T-helper 22 cell (primary cell): Measurements from ENCODE around the gene MRPL3.
"Not testable (repeated sequence)": the region's sequence is repeated elsewhere in the genome, so short reads cannot be mapped to it uniquely, and the experiment has no call there.

Experiments
- DNase-seq: peaks from one replicate; pipeline ENCODE4 v3.0.0-alpha.2; 2020; ENCODE audit warnings: low read depth

MRPL3 gene

DNA sequence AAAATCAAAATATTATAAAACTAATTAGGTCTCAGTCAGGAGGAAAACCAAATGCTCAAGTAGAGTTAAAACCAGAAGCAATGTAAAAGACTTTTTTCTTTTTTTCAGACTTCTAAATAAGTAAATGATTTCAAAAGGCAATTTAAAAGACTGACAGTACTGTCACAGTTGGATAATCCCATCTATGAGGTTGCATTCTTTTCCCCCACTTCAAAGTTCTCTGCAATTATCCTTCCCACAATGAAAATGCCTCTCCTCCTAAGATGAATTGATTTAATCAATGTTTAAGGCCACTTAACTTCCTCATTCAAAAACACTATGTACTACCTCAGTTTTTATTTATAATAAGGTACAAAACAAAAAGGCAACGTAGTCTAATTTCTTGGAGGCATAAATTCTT is 8.1 kb downstream of the MRPL3 start:
- DNase-seq: no peak

DNA sequence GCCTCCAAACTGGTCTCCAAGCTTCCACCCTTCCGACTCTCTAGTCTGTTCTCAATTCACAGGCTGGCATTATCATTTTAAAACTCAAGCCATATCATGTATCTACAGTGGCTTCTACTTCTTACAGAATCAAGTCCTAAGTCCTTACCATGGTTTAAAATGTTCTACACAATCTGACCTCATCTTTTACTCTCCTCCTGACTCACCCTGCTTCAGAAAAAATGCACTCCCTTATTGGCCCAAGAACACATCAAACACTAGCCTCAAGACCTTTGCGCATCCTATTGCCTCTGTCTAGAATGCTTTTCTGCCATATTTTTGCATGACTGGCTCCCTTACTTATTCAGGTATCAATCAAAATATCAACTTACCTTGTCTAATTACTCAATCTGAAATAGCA is 11.0 kb downstream of the MRPL3 start:
- no peak for DNase-seq

DNA sequence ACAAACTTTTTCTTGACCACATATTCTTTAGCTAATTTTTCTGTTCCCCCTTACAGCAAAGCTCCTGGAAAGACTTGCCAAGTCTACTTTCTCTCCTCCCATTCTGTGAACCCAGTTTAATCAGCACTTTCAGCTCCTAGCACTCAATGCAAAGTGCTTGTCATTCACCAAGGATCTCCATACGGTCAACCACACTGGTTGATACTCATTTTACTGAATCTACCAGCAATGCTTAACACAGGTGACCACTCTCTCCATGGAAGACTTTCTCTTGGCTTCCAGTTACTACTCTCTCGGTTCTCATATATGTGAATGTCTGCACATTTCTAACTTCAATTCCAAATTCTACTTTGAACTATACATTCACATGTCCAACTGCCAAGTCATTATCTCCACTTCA is 11.7 kb downstream of the MRPL3 start:
- DNase-seq: no peak

DNA sequence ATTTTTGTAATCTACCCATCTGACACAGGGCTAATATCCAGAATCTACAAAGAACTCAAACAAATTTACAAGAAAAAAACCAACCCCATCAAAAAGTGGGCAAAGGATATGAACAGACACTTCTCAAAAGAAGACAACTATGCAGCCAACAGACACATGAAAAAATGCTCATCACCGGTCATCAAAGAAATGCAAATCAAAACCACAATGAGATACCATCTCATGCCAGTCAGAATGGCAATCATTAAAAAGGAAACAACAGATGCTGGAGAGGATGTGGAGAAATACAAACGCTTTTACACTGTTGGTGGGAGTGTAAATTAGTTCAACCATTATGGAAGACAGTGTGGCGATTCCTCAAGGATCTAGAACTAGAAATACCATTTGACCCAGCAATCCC is 16.2 kb downstream of the MRPL3 start:
- not testable (repeated sequence) for DNase-seq

DNA sequence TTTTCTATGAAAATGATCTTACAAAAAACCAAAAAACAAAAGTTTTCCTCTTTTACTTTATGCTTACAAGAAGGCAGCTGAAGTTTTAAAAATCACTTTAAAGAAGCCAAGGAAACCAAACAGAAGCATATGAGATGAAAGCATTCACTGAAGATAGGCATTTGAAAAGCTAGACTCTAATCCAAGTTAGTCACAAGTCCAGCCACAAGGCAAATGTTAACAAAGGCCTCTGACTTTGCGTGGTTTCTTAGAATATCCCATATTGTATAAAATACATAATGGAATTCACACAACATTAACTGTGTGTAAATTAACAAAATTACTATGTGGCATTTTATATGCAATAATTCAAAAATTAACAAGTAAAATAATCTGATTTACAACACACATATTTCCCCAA is 17.7 kb downstream of the MRPL3 start:
- DNase-seq: no peak

DNA sequence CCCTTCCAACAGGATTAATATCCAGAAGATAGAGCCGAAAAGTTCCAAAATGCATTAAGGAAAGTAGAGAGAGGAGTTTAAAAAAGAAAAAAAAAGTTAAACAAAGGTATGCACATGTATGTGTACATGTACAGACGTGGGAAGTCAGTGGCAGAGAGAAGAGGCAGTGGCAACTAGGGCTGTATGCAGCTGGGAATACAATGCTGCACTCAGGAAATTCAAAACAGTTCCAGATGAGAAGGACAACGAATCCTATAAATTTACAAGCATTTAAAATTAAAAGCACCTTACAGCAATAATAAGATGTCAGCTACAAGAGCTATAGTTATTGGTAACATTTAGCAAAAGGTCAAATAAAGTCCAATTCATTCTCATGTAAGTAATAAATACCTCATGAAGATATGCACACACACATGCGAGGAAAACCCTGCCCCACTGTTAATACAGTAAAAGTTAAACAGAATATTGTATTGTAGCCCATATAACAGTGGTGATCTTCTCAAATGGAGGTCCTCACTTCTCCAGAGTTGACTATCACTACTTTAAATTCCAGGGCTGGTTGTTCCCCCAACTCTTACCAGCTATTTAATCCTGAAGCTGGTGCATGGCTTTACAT is 18.2 kb downstream of the MRPL3 start:
- no peak for DNase-seq

DNA sequence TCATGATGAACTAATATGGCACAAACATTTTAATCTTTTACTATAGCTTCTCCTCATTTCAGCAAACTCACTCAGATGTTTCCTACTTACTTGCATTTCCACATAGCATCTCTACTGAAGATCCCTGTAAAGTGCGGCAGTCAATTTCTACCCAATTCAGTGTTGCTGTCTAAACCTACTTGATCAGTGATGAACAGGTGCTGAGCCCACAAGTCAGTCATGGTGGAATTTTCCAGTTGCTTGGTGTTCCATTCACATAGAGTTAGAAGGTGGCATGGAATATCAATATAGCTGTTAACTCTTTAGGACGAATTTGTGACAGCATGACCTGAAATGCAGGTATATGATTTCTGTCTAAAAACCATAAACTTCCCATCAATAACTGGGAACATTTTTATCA is 22.7 kb downstream of the MRPL3 start:
- DNase-seq: no peak

DNA sequence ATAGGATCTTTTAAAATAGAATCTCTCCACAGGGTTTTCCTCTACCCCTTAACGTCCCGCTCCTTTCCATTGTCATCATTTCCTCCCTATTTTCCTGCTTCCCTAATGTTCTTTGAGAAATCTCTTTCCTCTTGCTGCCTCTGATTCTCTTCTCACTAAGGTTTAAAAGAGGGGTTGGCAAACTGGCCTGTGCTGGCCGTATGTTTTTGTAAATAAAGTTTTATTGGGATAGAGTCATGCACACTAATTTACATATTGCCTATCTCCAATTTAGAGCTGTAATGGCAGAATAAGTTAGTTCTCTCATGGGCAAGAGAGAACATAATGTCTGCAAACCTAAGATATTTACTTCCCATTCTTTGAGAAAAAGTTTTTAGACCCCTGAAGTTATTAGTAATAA is 25.0 kb downstream of the MRPL3 start:
- DNase-seq: no peak

DNA sequence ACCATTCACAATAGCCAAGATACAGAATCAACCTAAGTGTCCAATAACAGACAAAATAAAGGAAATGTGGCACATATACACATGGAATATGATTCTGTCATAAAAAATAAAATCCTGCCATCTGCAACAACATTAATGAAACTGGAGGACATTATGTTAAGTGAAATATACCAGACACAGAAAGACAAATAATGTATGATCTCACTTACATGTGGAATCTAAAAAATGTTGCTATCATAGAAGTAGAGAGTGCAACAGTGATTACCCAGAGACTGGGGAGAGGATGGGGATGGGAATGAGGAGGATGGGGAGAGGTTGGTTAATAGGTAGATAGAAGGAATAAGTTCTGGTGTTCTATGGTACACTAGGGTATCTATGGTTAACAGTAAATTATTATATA is 28.7 kb downstream of the MRPL3 start:
- DNase-seq: no peak

DNA sequence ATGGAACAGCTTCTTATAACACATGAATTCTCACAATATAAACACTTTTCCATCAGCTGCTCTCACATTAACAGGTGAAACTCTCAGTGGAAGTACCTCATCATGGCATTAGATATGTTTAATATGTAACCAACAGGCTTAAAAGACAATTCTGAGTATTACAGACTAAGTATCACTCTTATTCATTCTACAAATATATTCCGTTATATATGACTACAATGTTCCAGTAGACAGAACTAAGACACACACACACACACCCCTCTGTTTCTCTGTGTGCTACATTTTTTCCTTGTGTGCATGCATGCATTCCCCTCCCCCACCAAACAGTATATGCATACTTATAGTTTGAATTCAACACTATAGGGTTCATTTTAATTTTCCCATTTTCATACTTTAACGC is 32.4 kb downstream of the MRPL3 start:
- no peak for DNase-seq

DNA sequence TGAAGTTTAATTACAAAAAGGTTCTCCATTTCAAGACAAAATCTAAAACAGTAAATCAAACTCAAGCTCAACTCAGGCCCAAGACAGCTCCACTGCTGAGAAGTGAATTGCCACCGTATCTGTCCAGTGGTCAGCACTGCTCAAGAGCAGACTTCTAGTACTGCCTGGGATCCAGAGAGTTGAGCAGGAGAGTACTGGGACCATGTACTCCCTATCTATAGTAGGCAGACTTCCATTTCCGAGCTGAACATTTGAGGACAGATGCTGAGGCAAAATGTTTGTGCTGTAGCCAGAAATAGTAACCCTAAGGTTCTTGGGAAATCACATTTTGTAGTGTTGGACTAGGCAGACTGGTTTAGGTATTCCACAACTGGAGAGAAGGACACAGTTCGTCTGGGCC is 44.1 kb downstream of the MRPL3 start:
- DNase-seq: no peak

DNA sequence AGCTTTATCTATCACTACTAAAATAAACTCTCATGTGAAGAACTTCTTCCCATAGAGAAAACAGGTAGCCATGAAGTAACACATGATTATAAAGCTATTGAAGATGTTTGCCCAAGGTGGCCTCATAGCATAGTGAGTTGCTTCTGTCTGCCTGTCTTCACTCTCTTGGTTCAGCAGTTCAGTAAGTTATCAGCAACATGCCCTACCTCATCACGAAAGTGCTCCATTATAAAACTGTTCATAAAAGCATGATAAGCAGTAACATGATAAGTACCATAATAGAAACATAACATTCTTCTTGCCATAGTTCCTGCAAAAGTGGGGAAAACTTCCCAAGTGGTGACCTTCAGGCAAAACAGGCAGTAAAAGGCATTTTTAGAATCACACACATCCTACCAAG is 45.6 kb downstream of the MRPL3 start:
- DNase-seq: no peak

DNA sequence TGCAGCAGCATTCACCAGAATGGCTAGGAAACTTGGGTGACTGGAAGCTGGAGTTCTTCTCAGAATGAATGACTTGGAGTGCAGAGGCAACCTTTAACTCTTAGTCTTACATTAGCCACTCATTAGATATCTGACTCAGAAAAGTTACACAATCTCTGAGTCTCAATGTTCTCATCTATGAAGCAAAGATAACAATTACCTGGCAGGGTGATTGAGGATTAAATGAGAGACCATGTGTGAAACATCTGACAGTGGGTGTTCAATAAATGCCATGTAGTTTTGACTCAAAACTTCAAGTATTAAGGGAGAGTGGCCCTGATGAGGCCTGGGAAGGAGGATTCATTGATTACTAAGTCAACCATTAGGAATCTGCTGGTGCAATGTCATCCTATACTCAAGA is 48.3 kb downstream of the MRPL3 start:
- no peak for DNase-seq

DNA sequence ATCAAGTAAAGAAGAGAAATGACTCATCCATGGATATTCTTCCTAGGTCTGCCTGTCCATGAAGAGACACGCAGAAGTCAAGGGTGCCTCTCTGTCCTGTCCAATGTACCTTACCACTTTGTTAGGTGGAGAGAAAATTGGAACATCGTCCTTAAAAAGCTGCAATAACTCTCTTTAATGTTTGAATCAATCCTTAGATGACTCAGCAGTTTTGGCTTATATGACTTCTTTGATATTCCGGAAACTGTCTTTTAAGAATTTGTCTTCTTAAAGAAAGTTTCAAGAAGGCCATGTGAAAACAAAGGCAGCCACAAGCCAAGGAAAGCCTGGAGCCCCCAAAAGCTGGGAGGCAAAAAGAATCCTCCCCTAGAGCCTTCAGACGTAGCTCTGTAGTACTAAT is 49.2 kb downstream of the MRPL3 start:
- no peak for DNase-seq

DNA sequence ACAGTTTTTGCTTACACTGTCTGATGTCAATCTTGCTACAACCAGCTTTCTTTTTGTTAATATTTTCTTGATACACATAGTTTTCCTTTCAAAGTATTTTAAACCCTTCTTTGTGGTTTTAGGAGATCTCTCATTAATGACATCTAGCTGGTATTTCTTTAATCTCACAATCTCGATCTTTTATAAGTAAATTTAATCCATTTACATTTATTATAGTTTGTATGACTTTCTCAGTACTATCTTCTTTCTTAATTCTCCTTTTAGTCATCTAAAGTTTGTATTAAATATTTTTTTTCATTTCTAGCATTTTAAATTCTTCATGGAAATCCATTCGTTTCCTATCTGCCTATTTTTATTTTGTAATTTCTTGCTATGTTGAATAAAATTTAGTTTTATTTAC is 55.4 kb downstream of the MRPL3 start:
- no peak for DNase-seq

DNA sequence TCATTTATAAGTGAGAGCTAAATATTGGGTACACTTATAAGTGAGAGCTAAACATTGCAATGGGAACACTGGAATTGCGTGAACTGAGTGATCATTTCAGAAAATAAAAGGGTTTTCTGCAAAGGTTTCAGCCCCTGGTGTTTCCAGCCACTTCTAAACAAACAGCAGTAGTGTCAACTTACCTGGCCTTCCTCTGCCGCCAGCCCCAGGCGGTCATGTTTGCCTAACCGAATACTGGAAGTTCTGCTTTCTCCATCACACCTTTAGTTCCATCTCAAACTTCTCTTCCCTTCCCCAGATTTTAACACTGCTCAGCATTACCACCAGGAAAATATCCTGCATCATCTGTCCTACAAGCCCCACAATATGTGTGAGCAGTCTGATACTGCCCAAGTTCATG is 58.6 kb downstream of the MRPL3 start:
- no peak for DNase-seq

DNA sequence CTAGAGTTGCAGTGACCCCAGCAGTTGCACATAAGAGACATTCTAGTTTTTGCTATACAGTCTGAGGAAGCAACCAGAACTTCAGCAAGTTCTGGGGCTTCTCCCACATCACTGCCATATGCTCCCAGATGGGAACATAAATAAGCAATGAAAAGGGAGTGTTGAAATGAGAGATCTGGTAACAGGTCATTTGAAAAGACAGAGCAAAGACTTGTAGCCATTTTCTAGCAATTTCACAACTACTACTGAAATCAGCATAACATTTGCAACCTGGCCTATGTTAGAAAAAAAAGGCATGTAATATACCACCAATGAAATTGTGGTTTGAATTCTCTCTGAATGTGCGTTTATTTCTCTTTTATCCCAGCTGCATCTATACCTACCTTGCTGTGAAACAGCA is 63.7 kb downstream of the MRPL3 start:
- no peak for DNase-seq

DNA sequence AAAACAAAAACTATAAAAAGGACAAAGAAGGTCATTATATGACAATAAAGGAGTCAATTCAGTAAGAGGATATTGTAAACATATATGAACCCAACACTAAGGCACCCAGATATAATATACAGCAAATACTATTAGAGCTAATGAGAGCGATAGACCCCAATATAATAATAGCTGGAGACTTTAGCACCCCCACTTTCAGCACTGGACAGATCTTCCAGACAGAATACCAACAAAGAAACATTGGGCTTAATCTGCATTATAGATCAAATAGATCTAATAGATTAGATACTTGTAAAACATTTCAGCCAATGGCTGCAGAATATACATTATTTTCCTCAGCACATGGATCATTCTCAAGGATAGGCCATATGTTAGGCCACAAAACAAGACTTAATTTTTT is 67.8 kb downstream of the MRPL3 start:
- no peak for DNase-seq

DNA sequence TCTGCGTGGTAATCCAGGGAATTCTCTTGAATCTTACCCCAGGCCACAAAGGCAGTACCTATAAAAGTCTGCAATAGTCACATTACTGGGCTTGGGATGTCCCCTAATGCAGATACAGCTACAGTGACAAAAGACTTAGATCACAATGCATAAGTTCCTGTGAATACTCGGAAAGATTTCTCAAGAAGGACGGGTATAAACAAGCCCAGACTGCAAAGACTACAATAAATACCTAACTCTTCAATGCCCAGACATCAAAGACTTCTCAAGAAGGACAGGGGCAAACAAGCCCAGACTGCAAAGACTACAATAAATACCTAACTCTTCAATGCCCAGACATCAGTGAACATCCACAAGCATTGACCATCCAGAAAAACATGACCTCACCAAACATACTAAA is 70.3 kb downstream of the MRPL3 start:
- no peak for DNase-seq

DNA sequence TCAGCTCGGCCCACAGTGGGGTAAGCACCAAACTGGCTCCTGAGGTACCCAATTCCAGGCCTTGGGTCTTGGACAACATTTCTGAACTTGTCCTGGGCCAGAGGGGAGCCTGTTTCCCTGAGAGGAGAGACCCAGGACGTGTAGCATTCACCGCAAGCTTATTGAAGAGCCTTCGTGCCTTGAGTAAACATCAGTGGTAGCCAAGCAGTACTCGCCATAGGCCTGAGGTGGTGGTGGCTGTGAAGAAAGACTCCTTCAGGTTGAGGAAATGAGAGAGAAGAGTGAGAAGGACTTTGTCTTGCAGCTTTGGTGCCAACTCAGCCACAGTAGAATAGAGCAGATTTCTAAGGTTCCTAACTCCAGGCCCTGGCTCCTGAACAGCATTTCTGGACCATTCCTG is 71.0 kb downstream of the MRPL3 start:
- no peak for DNase-seq

DNA sequence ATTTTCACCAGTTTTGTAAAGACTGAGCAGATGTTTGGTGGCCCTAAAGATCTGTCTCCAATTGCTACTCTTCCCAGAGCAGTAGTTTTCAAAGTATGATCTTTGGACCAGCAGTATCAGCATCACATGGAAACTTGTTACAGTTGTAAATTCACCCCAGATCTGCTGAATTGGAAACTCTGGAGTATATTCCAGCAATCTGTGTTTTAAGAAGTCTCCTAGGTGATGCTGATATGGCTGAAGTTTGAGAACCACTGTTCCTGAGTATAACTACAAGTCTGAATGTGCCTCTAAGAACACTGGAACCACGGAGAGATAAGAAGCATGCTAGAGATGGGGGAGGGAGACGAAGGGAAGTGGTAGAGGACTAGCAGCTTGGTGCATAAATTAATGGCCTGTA is 75.5 kb downstream of the MRPL3 start:
- DNase-seq: no peak

DNA sequence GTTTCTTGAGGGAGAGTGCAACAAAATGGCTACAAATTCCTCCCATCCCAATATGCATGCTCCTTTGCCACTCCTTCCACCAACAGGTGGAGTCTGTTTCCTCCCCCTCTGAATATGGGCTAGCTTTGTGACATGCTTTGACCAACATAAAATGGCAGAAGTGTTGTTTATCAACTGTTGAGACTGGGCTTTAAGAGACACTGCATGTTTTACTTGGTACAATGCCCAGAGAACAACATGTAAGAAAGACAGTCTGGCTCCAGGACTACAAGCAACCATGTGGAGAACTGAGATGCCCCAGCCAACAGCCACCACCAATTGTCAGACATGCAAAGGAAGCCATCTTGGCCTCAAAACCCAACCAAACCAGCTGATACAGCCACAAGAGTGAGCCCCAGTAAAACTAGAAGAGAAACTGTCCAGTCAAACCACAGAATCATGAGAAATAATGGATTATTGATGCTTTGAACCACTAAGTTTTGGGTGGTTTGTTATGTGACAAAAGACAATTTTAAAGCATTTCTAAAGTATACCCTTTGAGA is 80.7 kb downstream of the MRPL3 start:
- DNase-seq: no peak

DNA sequence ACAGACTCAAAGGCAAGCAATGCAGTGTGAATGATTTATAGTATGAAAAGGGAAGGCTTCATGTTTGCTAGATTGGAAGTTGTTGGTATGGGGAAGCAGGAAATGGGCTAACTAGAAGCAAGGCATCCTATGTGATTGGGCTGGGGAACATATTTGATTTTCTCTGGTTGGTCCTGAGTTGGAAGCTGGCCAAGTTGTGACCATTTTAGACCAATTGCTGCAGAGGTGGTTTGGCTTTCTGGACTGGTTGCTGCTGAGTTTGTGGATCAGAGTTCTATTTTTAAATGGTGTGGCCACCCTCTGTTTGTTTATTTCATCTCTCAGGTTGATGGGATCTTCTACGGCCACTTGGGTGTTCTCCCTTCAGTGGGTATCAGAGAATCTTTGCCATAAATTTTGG is 81.5 kb downstream of the MRPL3 start:
- DNase-seq: no peak

DNA sequence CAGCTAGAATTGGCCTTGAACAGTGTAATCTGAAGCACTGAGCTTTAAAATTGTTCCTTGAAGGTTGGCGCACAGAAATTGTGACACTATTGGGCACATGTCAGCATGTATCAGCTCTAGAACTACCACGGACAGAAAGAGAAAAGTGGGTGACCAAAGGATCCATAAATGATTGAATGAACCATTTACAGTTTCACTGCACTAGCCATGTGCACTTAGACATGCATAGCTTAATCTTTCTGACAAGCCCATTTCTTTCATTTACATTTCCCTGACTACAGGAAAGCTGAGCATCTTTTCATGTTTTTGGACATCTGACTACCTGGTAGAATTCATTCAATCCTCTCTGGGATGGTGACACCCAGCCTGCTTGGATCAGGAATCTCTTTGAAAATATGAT is 85.0 kb downstream of the MRPL3 start:
- no peak for DNase-seq
